Neutrophil (primary cell): ENCODE data around the gene C1QBP.

Source experiments
- H3K27ac ChIP-seq: fragments of 200-600 bp; sonication (generic); 2 replicates; pipeline ENCODE4 v1.5.1; 2016; ENCODE audit warnings: mild to moderate bottlenecking, moderate library complexity
- H3K27me3 ChIP-seq: fragments of 200-600 bp; sonication (generic); 2 replicates; pipeline ENCODE4 v1.6.0; 2016; ENCODE audit warnings: mild to moderate bottlenecking
- H3K36me3 ChIP-seq: fragments of 200-600 bp; sonication (generic); 2 replicates; pipeline ENCODE4 v1.5.1; 2017
- H3K4me1 ChIP-seq, 2 experiments: fragments of 200-600 bp in 1 of 2; sonication (generic) in 1 of 2; 1 replicate in 1 of 2; 2 replicates in 1 of 2; pipeline versions ENCODE4 v1.5.1 to v1.6.1; 2013 to 2016; ENCODE audit warnings: low read depth in 1 of 2, low read length in 1 of 2, mild to moderate bottlenecking in 1 of 2, moderate library complexity in 1 of 2; ENCODE audit not compliant: control insufficient read depth in 1 of 2, insufficient read depth in 1 of 2
- H3K4me3 ChIP-seq, 2 experiments: fragments of 200-600 bp in 1 of 2; sonication (generic) in 1 of 2; 1 replicate in 1 of 2; 2 replicates in 1 of 2; pipeline ENCODE4 v1.5.1; 2013 to 2016; ENCODE audit warnings: low read depth in 1 of 2, low read length in 1 of 2, mild to moderate bottlenecking in 1 of 2, moderate library complexity in 1 of 2
- H3K9me3 ChIP-seq: fragments of 200-600 bp; sonication (generic); 2 replicates; pipeline ENCODE4 v1.5.1; 2016
- CTCF ChIP-seq: fragments of 200-600 bp; sonication (generic); IDR thresholded peaks from 2 replicates; pipeline ENCODE4 v1.5.1; 2016; ENCODE audit warnings: antibody characterized with exemption

C1QBP gene

GRCh38 chr17:5410594-5411272, 28.2 kb downstream of the C1QBP start:
- H3K4me3 ChIP-seq = no peak overlapping the region
- peaks cover 77% of the 10 kb centered on the region for H3K36me3 ChIP-seq
- no peaks in the 10 kb centered on the region for H3K27me3 ChIP-seq
- TF ChIP-seq CTCF = no peak
- no peak overlapping the region for H3K27ac ChIP-seq
- no peaks in the 10 kb centered on the region for H3K9me3 ChIP-seq
- no peaks in the 10 kb centered on the region for H3K4me1 ChIP-seq

GRCh38 chr17:5408186-5408585, 30.8 kb downstream of the C1QBP start:
- Histone ChIP-seq H3K36me3 (peaks cover 86% of the 10 kb centered on the region), H3K27ac (no peak overlapping the region), H3K4me1 (no peaks in the 10 kb centered on the region), H3K27me3 (no peaks in the 10 kb centered on the region), H3K4me3 (no peak overlapping the region), H3K9me3 (no peaks in the 10 kb centered on the region)
- TF ChIP-seq CTCF = no peak

GRCh38 chr17:5405400-5405799, 33.6 kb downstream of the C1QBP start:
- H3K27me3 ChIP-seq = no peaks in the 10 kb centered on the region
- H3K36me3 ChIP-seq = peaks cover 88% of the 10 kb centered on the region
- H3K9me3 ChIP-seq = no peaks in the 10 kb centered on the region
- H3K27ac ChIP-seq = no peak overlapping the region
- no peaks in the 10 kb centered on the region for H3K4me1 ChIP-seq
- TF ChIP-seq CTCF = no peak
- H3K4me3 ChIP-seq = no peak overlapping the region

GRCh38 chr17:5399767-5400166, 39.2 kb downstream of the C1QBP start:
- no peak for TF ChIP-seq CTCF
- H3K36me3 ChIP-seq = peaks cover 81% of the 10 kb centered on the region
- H3K9me3 ChIP-seq = no peaks in the 10 kb centered on the region
- H3K27me3 ChIP-seq = no peaks in the 10 kb centered on the region
- H3K4me1 ChIP-seq = no peaks in the 10 kb centered on the region
- H3K4me3 ChIP-seq = no peak overlapping the region
- H3K27ac ChIP-seq = no peak overlapping the region

- Histone ChIP-seq H3K9me3 (no peaks in the 10 kb centered on the region), H3K36me3 (peaks cover 76% of the 10 kb centered on the region), H3K27ac (no peak overlapping the region)
Measured at GRCh38 chr17:5396612-5397011, 42.3 kb downstream of the C1QBP start.

More at GRCh38 chr17:5396612-5397011, 42.3 kb downstream of the C1QBP start:
- no peaks in the 10 kb centered on the region for H3K27me3 ChIP-seq
- no peak overlapping the region for H3K4me3 ChIP-seq
- no peaks in the 10 kb centered on the region for H3K4me1 ChIP-seq
- no peak for TF ChIP-seq CTCF
